GM18499 (cell line): ENCODE measurements around the gene KCNMB1.
"Not testable (repeated sequence)": the region's sequence is repeated elsewhere in the genome, so short reads cannot be mapped to it uniquely, and the experiment has no call there.

Source experiments
- ATAC-seq: cut with Tn5 transposase; IDR thresholded peaks from one replicate; pipeline ENCODE4 v1.9.1; 2021; ENCODE audit warnings: moderate number of reproducible peaks; ENCODE audit not compliant: insufficient read depth, unreplicated experiment

KCNMB1 gene

GRCh38 chr5:170380361-170380951 lies 8.7 kb downstream of the KCNMB1 start:
- ATAC-seq, result no peak

- no peak for ATAC-seq
These were observed 10.4 kb downstream of the KCNMB1 start for GRCh38 chr5:170378740-170379139.

- ATAC-seq, result no peak
These were observed 12.1 kb downstream of the KCNMB1 start for GRCh38 chr5:170377027-170377426.

GRCh38 chr5:170376526-170376925 lies 12.6 kb downstream of the KCNMB1 start:
- not testable (repeated sequence) for ATAC-seq

- no peak for ATAC-seq
These were observed 13.9 kb downstream of the KCNMB1 start for GRCh38 chr5:170375283-170375682.

- no peak for ATAC-seq
These were observed 16.2 kb downstream of the KCNMB1 start for GRCh38 chr5:170372971-170373370.

- ATAC-seq, result no peak
These were observed 20.6 kb downstream of the KCNMB1 start for GRCh38 chr5:170368586-170368985.

GRCh38 chr5:170366276-170366675 lies 22.9 kb downstream of the KCNMB1 start:
- ATAC-seq, result no peak

GRCh38 chr5:170365831-170366230 lies 23.3 kb downstream of the KCNMB1 start:
- ATAC-seq, result no peak

GRCh38 chr5:170365011-170365410 lies 24.2 kb downstream of the KCNMB1 start:
- ATAC-seq, result no peak

- no peak for ATAC-seq
These were observed 25.5 kb downstream of the KCNMB1 start for GRCh38 chr5:170363671-170364070.

GRCh38 chr5:170362656-170363055 lies 26.5 kb downstream of the KCNMB1 start:
- no peak for ATAC-seq

GRCh38 chr5:170362102-170362501 lies 27.1 kb downstream of the KCNMB1 start:
- no peak for ATAC-seq

GRCh38 chr5:170361616-170362015 lies 27.6 kb downstream of the KCNMB1 start:
- no peak for ATAC-seq

- ATAC-seq, result no peak
These were observed 28.1 kb downstream of the KCNMB1 start for GRCh38 chr5:170361116-170361515.

GRCh38 chr5:170360709-170361108 lies 28.5 kb downstream of the KCNMB1 start:
- ATAC-seq, result no peak

GRCh38 chr5:170357955-170358444 lies 31.2 kb downstream of the KCNMB1 start:
- ATAC-seq, result no peak

- ATAC-seq, result no peak
These were observed 33.5 kb downstream of the KCNMB1 start for GRCh38 chr5:170355601-170356098.

- no peak for ATAC-seq
These were observed 35.2 kb downstream of the KCNMB1 start for GRCh38 chr5:170353961-170354360.

GRCh38 chr5:170353011-170353761 lies 36.0 kb downstream of the KCNMB1 start:
- ATAC-seq, result no peak

GRCh38 chr5:170348137-170348633 lies 41.0 kb downstream of the KCNMB1 start:
- no peak for ATAC-seq
